Epidermal melanocyte (primary cell): ENCODE results near the gene QSOX1.
"Not testable (repeated sequence)": the region's sequence is repeated elsewhere in the genome, so short reads cannot be mapped to it uniquely, and the experiment has no call there.

Source experiments
- DNase-seq: peaks from one replicate; pipeline ENCODE4 v3.0.0; 2011; ENCODE audit warnings: low spot score; ENCODE audit not compliant: insufficient read length

The QSOX1 gene, protein sequence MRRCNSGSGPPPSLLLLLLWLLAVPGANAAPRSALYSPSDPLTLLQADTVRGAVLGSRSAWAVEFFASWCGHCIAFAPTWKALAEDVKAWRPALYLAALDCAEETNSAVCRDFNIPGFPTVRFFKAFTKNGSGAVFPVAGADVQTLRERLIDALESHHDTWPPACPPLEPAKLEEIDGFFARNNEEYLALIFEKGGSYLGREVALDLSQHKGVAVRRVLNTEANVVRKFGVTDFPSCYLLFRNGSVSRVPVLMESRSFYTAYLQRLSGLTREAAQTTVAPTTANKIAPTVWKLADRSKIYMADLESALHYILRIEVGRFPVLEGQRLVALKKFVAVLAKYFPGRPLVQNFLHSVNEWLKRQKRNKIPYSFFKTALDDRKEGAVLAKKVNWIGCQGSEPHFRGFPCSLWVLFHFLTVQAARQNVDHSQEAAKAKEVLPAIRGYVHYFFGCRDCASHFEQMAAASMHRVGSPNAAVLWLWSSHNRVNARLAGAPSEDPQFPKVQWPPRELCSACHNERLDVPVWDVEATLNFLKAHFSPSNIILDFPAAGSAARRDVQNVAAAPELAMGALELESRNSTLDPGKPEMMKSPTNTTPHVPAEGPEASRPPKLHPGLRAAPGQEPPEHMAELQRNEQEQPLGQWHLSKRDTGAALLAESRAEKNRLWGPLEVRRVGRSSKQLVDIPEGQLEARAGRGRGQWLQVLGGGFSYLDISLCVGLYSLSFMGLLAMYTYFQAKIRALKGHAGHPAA

DNA sequence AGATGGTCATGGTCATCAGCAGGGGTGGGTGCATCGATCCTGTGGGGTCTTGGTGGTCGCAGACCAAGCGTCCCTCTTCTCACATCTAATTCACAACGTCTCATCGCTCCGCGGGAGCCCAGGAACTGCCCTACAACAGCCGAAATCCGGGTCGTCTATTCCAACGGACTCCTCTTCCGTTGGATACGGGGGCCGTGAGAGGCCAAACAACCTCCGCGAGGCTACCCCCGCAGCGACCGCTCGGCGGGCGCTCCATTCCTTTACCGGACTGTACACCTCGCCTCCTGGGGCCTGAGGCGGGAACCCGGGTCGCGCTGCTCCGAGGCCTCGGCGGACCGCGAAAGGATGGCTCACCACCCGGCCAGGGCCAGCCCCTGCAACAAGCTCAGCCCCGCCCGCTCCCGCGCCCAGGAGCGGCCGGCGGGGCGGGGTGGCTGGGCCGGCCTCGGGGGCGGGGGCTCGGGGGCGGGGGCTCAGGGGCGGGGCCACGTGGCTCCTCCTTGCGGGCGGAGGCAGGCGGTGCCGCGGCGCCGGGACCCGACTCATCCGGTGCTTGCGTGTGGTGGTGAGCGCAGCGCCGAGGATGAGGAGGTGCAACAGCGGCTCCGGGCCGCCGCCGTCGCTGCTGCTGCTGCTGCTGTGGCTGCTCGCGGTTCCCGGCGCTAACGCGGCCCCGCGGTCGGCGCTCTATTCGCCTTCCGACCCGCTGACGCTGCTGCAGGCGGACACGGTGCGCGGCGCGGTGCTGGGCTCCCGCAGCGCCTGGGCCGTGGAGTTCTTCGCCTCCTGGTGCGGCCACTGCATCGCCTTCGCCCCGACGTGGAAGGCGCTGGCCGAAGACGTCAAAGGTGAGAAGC, at the start of gene QSOX1:
Gene QSOX1, plus strand, starts transcription at position 545 of the 857 bp plus-strand sequence. Its CDS starts 39 bp downstream, at position 584.
- peak; percentile 94 for DNase-seq

DNA sequence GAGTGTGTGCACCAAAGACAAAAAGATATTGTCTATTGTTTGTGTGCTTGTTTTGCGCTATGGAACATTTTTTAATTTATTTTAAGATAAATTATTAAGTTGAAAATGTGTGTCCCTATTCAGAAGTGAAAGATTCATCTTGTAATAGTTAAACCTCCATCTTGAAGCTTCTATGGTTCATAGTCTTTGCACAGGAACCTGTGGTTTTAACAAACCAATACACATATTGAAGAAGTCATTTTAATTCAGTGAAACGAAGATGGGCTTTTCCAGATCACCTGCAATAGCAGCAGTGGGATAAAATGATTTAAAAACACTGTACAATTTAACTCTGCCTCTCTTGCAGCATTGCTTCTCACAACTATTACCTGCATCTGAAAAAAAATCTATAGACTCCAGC, 42.6 kb upstream of the QSOX1 start:
- no peak for DNase-seq

DNA sequence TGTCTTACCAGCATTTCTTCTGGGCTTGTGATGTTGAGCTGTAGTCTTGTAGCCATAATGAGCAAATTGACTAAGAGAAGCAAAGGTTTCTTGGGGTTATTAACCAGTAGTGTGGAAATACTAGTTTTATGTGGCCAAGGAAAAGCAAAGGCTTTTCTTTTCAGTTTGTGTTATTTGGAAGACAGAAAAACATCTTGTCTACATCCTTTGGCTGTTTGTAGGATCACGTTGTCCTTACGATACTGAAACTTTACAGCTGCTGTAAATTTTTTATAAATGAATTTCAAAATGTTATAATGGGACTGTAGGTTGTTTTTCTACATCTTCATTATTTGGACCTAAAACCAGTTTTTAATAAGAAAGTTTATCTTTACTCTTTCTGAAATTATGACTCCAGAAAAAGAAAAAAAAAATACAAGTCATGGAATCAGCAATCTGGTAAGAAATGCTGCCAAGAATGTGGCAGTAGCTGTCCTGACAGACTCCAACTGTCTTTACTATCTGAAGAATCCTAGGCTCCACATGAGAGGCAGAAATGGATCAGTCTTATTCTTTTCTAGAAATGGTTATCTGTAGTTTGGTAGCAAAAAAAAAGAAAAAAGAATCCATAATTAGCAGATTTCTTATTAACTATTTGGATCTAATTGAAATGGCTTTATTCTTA, 41.6 kb upstream of the QSOX1 start:
- DNase-seq = no peak

DNA sequence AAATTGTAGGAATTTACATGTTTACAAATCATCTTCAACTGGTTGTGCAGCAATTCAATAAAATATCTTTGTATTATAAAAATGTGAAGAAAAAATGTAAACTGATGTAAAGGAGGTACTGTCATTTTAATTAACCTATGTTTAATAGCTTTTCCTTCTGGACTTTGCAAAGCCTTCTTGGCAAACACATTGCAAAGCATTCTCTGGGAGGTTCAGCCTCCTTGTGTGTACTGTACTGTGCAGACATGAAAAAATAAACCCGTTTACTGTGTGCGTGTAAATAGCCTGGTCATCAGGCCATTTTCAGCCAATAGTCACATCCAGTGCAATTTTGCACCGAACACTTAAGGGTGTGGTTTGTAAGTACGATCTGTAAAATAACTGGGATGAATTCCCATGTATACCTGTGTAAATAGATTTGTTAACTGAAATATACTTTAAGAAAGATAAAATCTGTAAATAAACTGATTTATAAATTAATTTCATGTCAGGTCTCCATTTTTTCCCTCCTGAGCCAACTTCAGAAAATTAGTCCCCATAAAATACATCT, 40.2 kb upstream of the QSOX1 start:
- no peak for DNase-seq

DNA sequence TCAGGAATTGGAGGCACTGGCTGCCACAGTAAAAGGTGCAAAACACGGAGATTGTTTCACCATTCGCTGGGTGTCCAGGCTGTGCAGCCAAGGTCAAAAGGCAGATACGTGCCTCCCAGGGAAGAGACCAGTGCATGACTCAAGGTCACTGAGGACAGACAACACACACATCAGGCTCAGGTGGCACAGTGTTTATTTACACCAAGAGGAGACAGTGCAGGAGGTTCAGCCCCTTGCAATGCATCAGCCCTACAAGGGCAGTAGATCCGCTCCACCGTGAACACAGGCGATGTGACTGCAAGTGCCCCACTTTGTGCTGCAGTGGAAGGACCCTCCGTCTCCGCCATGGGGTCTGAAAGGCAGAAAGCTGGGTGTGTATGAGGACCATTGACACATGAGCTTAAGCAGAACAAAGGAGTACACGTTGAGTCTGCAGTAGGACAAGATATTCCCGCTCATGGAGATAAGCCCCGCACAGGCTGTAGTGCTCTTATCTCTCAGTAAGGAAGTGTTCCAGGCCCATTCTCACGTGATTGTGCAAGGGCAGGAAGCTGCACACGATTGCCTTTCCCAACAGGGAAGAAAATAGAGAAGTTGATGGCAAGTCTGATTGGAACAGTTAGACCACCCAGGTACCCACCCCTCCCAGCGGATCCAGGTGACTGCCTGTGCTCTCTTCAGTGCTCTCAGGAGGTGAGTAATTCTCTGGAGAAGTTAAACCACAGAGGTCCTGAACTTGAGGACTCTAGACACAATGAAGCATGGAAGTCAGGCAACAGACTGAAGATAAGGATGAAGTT, 37.5 kb upstream of the QSOX1 start:
- no peak for DNase-seq

DNA sequence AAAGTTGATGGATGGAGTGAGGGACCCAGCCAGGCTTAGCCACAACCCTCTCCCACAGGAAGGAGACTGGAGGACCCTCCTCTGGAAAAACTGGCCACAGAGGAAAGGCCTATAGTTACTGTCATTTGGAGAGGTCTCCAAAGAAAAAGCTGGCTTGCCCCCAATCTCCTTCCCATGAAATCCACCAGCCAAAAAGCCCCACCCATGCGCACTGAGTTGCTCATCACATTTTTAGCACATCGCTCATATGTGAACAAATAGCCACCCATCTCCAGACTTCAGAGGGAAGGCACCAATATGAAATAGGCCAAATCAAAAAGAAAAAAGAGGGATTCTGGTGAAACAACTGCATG, 36.9 kb upstream of the QSOX1 start:
- no peak for DNase-seq

DNA sequence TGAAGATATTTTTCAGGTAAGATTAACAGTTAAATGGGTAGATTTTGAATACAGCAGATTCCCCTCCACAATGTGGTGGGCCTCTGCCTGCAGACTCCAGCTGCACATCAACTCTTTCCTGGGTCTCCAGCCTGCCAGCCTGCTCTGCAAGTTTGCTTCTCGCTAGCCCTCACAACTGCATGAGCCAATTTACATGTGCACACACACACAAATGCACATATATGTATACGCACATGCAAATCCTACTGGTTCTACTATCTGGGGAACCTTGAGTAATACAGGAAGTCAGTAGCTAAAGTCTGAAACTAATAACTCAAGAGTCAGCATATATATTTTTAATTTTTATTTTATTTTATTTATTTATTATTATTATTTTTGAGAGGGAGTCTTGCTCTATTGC, 34.8 kb upstream of the QSOX1 start:
- no peak for DNase-seq

DNA sequence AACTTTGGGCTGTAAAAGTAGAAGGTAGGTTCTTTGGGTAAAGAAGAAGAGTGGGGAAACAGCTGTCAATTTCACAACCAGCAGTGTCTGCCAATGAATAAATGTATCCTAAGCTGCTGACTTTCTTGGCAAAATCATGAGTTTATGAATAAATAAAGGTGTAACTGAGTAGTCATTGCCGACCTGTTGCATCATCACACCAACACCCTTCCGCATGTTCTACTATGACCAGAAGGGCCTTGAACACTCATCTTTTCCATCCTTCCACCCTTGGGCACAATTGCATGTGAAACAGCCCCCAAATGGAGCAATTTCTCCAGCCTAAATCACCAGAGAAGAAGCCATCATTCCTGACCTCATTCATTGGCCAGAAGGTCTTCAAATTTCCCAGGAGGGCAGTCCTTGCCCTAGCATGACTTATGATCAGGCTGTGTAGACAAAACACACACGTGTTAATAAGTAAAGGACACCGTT, 31.2 kb upstream of the QSOX1 start:
- no peak for DNase-seq

DNA sequence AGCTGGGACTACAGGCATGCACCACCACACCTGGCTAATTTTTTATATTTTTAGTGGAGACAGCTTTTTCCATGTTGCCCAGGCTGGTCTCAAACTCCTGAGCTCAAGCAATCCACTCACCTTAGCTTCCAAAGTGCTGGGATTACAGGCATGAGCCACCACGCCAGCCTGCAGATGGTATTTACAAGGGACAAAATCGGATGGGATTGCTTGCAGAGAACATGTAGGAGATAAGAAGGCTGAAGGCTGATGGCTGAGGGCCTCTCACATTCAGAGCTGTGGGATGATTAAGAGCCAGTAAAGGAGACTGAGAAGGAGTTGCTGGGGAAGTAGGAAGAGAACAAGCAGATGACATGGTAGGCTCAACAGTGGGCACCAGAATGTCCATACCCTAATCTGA, 24.0 kb upstream of the QSOX1 start:
- no peak for DNase-seq

DNA sequence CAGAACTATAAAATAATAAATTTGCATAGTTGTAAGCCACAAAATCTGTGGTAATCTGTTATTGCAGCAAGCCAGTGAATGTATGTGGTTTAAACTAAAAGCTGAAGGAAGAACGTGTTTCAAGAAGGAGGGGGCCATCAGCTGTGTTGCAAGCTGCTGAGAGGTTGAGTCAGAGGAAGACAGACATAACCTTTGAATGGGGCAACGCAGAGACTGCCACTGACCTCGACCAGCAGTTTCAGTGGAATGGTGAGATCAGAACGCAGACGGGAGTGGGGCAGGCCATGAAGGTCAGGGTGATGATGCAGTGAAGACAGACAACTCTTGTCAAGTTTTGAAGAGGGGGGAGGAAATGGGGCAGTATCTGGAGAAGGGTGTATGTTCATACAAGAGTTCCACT, 23.2 kb upstream of the QSOX1 start:
- DNase-seq = no peak

DNA sequence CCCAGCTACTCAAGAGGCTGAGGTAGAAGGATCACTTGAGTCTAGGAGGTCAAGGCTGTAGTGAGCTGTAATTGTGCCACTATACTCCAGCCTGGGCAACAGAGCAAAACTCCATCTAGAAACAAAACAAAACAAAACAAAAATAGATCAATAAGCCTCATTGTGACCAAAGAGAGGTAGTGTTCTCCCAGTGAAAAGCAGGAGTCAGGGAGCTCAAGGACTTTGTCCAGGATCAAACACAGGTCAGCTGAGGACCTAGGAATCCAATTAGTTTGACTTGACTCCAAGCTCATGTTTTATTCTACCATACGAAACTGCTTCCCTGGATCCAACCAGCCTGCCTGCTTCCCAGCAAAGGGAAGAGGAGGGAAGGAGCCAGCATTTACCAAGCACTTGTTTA, 21.5 kb upstream of the QSOX1 start:
- no peak for DNase-seq

DNA sequence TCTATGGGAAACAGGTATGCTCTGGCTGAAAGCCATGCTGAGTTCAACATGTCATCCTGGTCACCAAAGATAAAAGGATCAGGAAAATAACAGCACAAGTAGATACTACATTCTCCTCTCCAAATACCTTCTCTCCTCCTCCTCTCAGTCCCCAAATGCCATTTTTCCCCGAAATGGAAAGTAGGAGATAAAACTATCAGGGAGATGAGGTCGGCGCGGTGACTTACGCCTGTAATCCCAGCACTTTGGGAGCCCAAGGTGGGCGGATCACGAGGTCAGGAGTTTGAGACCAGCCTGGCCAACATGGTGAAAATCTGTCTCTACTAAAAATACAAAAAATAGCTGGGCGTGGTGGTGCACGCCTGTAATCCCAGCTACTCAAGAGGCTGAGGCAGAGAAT, 21.0 kb upstream of the QSOX1 start:
- DNase-seq = not testable (repeated sequence)

DNA sequence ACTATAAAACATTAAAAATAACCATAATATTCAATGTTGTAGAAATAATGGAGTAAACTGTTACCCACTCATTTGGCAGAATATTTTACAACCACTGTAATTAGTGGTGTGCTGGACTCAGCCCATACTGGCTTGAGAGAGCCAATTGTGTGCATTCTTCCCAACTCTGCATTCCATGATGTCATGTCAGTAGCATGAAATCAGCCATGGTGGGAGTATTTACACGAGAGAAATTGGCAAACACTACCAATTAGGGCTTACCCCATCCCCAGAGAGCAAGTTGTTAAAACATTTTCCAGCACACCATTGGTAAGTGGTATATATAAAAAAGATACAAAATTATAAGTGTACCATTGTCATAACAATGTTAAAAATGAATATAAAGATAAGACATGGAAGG, 19.1 kb upstream of the QSOX1 start:
- no peak for DNase-seq

DNA sequence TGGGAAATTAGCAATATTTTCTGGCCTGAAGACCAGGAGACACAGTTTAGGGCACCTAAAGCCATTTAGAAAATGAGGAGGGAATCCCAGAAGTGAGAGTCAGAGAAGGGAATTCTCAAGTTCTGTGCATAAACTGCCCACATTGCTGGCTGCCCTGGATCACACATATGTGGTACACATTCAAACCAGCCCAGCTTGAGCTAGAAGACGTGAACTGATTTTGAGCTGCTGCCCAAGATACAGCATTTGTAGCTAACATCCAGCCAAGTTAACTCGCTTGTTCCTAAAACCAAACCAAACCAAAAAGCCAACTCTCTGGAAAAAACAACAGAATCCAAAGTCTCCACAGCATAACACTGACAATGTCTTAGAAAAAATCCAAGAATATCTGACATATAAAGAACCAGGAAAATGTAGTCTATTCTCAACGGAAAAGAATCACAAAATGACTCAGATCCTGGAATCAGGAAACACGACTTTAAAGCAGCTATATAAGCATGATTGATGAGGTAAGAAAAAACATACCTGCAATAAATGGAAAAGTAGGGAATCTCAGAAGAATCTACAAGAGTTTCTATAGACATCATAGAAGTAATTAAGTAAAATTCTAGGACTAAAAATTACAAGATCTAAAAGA, 18.2 kb upstream of the QSOX1 start:
- no peak for DNase-seq

DNA sequence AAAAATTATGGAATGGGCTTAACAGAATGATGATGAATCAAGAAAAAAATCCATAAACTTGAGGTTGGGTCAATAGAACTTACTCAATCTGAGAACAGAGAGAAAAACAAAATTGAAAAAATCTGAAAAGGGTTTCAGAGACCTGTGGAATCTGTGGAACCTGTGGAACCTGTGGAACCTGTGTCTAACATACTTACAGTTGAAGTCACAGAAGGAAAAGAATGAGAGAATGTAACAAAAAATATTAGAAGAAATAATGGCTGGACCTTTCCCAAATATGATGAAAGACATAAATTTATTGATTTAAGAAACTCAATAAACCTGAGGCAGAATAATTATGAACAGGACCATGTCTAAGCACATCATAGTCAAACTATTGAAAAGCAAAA, 17.7 kb upstream of the QSOX1 start:
- no peak for DNase-seq

DNA sequence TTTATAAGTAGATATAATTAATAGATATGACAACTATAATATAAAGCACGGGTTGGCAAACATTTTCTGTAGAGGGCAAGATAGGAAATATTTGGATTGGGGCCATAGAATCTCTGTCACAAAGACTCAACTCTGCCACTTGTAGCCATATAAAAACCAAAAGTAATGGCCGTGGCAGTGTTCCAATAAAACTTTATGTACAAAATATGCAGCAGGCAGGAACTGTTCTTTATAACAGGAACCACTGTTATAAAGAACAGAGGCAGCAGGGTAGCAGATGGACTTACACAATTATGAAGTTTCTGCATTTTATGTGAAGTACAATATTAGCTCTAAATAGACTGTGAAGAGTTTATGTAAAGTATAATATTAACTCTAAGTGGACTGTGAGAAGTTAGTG, 16.9 kb upstream of the QSOX1 start:
- DNase-seq = no peak

DNA sequence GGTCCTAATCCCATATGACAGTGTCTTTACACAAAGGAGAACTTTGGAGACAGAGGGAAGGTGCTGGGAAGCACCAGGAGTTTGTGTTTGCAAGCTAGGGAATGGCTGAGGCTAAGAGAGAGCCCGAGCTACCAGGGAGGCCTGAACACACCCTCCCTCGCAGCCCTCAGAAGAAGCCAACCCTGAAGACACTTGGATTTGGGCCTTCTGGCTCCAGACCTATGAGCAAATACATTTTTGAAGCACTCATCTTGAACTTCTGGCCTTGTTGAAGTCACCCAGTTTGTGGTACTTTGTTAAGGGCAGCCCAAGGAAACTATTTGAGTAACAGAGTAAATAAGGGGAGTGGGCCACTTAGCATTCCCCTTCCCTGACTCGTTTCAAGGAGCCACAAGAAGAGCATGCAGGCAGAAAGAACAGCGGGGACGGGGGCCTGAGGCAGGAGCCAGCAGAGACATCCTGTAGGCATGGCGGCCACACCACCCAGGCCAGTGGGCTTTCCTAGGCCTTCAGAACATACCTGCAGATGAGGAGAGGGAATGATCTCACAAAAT, 13.2 kb upstream of the QSOX1 start:
- DNase-seq = no peak

DNA sequence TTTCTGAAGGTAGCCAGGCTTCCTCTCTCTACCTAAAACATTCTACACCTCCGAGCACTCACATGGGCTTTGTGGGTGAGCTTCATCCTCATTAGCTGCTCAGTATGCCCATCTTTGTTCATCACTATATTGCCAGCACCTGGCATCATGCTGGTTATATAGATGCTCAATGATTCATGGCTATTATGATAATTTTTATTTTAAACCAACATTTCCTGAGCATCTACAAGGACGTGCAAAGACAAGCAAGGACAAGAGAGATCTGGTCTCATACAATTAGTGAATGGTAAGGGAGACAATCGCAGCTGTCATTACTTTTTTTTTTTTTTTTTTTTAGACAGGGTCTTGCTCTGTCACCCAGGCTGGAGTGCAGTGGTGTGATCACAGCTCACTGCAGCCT, 11.3 kb upstream of the QSOX1 start:
- no peak for DNase-seq

DNA sequence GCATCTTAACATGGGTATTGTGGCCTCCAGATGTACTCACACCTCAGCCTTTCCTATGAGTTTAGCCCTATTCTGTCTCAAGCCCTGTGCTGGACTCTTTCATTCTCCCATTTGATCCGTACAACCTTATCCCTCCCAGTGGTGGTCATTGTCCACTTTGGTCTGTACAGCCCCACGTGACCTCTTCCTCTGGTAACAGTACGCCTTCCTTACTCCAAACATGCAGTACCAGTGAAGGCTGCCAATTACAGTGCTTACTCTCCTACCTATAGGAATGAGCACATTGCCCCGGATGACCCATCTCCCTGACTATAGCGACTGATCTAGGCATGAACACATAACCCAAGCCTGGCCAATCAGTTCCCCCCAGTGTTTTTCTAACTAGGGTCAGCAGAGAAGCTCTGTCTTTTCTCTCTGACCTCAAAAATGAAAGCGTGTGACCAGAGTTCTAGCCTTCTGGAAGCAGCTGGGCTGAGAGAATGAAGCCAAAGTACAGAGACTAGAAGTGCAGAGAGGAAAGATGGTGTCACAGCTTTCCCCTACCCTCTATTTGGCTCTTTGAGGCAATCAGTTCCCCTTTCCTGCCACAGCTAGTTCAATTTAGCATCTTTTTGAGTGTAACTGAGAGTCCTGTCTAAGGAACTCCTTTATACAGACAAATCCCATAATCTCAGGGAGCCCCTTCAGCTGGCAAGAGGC, 9.9 kb upstream of the QSOX1 start:
- no peak for DNase-seq
